Osteoblast (primary cell): ENCODE data around the gene PAX2. TPM values are rescaled to one million over a fixed set of nuclear protein-coding genes. Genes with fewer than 3 reads are reported as not detected.

Experiments
- DNase-seq: peaks from one replicate; pipeline ENCODE4 v3.0.0; 2011; ENCODE audit warnings: low spot score, mixed read lengths; ENCODE audit not compliant: insufficient read length; ENCODE audit errors: missing footprints
- H2AFZ ChIP-seq: 2 replicates; pipeline ENCODE4 v1.6.0; 2011; ENCODE audit warnings: mild to moderate bottlenecking, low read length
- H3K27ac ChIP-seq: 2 replicates; pipeline ENCODE4 v1.5.1; 2011; ENCODE audit warnings: mild to moderate bottlenecking, low read depth, low read length, moderate library complexity
- H3K27me3 ChIP-seq: 2 replicates; pipeline ENCODE4 v1.6.0; 2012; ENCODE audit warnings: mild to moderate bottlenecking, control low read depth, inconsistent platforms, low read length, moderate library complexity; ENCODE audit not compliant: insufficient read depth
- H3K36me3 ChIP-seq: 2 replicates; pipeline ENCODE4 v1.5.1; 2011; ENCODE audit warnings: mild to moderate bottlenecking, low read length, control low read depth, moderate library complexity; ENCODE audit not compliant: insufficient read depth
- H3K4me1 ChIP-seq: 2 replicates; pipeline ENCODE4 v1.5.1; 2011; ENCODE audit warnings: mild to moderate bottlenecking, low read length, control low read depth, moderate library complexity; ENCODE audit not compliant: insufficient read depth
- H3K4me2 ChIP-seq: 2 replicates; pipeline ENCODE4 v1.6.0; 2011; ENCODE audit warnings: mild to moderate bottlenecking, low read length; ENCODE audit not compliant: insufficient read depth
- H3K4me3 ChIP-seq: fragments of 200-600 bp; sonication (generic); 3 replicates; pipeline ENCODE4 v1.5.1; 2012; ENCODE audit warnings: mild to moderate bottlenecking, low read length, inconsistent platforms; ENCODE audit not compliant: insufficient read depth
- H3K79me2 ChIP-seq: 2 replicates; pipeline ENCODE4 v1.6.0; 2012; ENCODE audit warnings: mild to moderate bottlenecking, low read length, control low read depth, inconsistent platforms; ENCODE audit not compliant: insufficient read depth
- H3K9me3 ChIP-seq: 2 replicates; pipeline ENCODE4 v1.5.1; 2011; ENCODE audit warnings: low read depth, low read length, control low read depth
- H4K20me1 ChIP-seq: 2 replicates; pipeline ENCODE4 v1.6.0; 2012; ENCODE audit warnings: mild to moderate bottlenecking, low read length, control low read depth; ENCODE audit not compliant: insufficient read depth
- total RNA-seq: library from RNA; depleted of rRNA; stranded (reverse); fragments of >200 nt; gene quantifications from 2 replicates; pipeline ENCODE4 v1.2.3, GENCODE V29; 2012
- TF ChIP-seq, protein P1 (sequence below): IDR thresholded peaks from 2 replicates; pipeline ENCODE4 v1.5.1; 2011; ENCODE audit warnings: mild to moderate bottlenecking, low read depth, low read length, moderate library complexity; ENCODE audit errors: extremely low read depth

The PAX2 gene
- total RNA-seq, 1 donor: not detected

DNA sequence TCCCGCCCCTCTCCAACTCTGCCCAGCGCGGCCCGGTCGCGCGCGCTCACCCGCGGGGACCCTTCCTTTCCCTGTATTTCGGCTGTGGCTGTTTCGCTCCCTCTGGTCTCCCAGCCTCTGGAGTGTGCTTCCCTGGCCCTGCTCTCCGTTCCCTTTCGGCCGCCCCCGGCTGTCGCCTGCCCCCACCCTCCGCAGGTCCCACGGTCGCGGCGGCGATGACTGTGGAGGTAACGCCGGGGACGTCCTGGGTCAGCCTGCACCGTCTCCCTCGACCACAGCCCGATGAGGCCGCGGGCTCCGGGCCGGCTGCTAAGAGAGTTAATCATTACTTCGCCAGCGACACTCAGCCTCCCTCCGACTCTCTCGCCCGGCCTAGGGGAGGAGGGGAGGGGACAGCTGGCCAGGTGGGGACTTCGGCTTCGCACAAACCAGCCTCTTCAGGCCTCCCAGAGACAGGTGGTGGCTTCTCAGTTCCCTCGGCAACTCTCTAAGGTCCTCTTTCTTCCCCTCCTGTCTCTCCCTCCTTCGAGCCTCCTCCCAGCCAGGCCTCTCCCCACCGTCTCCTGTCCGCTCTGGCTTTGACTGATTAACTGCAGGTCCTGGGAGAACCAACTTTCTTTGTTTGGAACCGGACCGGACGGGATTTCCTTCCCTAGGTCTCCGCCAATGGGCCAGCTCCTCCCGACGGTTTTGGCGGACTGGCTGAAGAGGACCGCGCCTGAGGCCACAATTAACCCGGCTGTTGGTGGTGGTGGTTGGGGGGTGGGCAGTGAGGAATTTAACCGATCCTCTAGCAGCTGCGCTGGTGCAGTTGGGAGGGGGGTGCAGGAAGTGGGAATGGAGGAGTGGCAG, 5.6 kb upstream of the PAX2 start:
- TF ChIP-seq, protein P1, sequence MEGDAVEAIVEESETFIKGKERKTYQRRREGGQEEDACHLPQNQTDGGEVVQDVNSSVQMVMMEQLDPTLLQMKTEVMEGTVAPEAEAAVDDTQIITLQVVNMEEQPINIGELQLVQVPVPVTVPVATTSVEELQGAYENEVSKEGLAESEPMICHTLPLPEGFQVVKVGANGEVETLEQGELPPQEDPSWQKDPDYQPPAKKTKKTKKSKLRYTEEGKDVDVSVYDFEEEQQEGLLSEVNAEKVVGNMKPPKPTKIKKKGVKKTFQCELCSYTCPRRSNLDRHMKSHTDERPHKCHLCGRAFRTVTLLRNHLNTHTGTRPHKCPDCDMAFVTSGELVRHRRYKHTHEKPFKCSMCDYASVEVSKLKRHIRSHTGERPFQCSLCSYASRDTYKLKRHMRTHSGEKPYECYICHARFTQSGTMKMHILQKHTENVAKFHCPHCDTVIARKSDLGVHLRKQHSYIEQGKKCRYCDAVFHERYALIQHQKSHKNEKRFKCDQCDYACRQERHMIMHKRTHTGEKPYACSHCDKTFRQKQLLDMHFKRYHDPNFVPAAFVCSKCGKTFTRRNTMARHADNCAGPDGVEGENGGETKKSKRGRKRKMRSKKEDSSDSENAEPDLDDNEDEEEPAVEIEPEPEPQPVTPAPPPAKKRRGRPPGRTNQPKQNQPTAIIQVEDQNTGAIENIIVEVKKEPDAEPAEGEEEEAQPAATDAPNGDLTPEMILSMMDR: no peak
- no peak overlapping the region for H3K4me2 ChIP-seq
- peaks cover 98% of the 10 kb centered on the region for H3K27me3 ChIP-seq
- peak; percentile 85 for DNase-seq
- H3K79me2 ChIP-seq: no peaks in the 10 kb centered on the region
- H2AFZ ChIP-seq: no peak overlapping the region
- no peaks in the 10 kb centered on the region for H3K4me1 ChIP-seq
- H3K4me3 ChIP-seq: no peak overlapping the region
- no peaks in the 10 kb centered on the region for H3K36me3 ChIP-seq
- no peaks in the 10 kb centered on the region for H3K9me3 ChIP-seq
- peaks cover 6% of the 10 kb centered on the region for H4K20me1 ChIP-seq
- no peak overlapping the region for H3K27ac ChIP-seq

DNA sequence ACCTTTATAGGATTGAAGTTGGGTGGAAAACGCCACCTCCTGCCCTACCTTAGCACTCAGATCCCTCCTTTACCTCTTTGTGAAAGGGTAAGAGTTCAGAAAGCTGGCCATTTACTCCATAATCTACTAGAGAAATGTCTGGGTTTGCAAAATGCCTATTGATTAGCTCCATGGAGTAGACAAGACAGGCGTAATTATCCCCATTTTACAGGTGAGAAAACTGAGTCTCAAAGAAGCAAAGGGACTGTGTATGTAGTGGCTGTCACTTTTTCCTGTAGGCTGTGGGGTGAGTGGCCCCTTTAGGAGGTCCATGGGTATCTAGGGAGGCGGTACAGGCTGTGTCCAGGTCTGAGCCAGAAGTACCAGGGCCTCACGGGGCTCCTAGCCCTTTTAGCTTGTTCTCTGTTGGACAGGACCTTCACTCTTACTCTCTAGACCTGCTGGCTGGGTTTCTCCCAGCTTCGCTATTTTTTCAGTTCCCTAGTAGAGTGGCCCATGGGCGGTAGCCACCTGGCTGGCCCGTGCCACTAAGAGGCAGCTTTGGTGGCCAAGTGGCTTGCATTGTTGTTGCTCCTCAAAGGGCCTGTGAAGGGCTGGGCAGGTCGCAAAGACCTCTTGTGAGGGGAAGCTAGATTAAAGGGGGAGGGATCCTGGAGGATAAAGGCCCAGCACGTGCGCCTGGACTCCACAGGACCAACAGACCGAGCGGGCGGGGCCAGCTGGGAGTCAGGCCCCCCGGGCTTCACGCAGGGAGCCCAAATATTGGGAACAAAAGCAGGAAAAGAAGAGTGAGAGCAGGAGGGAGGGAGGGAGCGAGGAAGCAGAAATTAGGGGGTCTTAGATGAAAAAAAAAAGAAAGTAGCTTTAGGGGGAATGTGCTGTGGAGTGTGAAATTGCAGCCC, 4.7 kb upstream of the PAX2 start:
- Histone ChIP-seq H3K36me3 (no peaks in the 10 kb centered on the region), H3K79me2 (no peaks in the 10 kb centered on the region), H3K9me3 (no peaks in the 10 kb centered on the region), H3K27me3 (peaks cover 93% of the 10 kb centered on the region), H2AFZ (no peak overlapping the region), H4K20me1 (peaks cover 6% of the 10 kb centered on the region), H3K4me2 (no peak overlapping the region), H3K27ac (no peak overlapping the region), H3K4me1 (no peaks in the 10 kb centered on the region), H3K4me3 (no peak overlapping the region)
- DNase-seq: peak; percentile 88
- TF ChIP-seq, protein P1: no peak

DNA sequence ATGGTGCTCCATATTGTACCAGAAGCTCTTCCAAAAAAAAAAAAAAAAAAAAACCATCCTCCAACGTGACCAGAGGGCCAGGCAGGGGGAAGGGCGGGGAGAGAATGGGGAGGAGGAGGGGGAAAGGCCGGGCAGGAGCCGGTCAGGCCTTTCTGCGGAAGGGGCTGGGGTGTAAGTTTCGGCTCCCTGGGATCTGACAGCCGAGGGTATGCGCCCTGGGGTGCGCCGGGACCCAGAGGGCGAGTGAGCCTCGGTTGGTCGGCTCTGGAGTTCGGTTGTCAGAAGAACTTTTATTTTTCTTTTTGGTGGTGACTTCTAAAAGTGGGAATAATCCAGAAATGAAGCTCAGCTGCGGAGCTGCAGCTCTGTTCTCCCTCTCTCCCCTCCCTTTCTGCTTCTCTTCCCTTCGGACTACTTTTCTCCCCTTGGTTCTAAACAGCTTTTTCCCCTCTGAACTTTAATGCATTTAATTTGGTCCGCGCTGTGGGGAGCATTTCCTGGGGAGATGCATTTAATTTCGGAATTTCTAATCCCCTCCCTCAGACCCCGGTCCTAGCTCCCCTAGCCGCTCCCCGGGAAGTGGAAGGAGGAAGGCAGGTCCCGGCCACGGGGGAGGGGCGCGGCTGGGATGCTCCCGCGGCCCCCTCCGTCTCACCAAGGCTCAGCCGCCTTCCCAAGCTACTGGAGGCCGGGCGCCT, 3.9 kb upstream of the PAX2 start:
- no peak for DNase-seq
- TF ChIP-seq, protein P1: no peak
- Histone ChIP-seq H4K20me1 (peaks cover 6% of the 10 kb centered on the region), H3K27me3 (peaks cover 93% of the 10 kb centered on the region), H3K9me3 (no peaks in the 10 kb centered on the region), H2AFZ (no peak overlapping the region), H3K36me3 (no peaks in the 10 kb centered on the region), H3K4me1 (no peaks in the 10 kb centered on the region), H3K4me2 (no peak overlapping the region), H3K27ac (no peak overlapping the region), H3K79me2 (no peaks in the 10 kb centered on the region), H3K4me3 (no peak overlapping the region)
